Muscle layer of duodenum (tissue), 2 donors: ENCODE measurements around the gene SPACA9.

Experiments
- H3K27ac ChIP-seq: one replicate; pipeline ENCODE4 v1.7.0; 2013; ENCODE audit warnings: mild to moderate bottlenecking, low read length
- H3K27me3 ChIP-seq: one replicate; pipeline ENCODE4 v1.7.0; 2013; ENCODE audit warnings: low read depth, mild to moderate bottlenecking, control low read depth, low read length
- H3K36me3 ChIP-seq, 2 donors: one replicate each; pipeline ENCODE4 v1.7.0; 2013; ENCODE audit warnings: low read length in 2 of 2, control low read depth in 1 of 2, mild to moderate bottlenecking in 1 of 2; ENCODE audit not compliant: insufficient read depth in 2 of 2, control insufficient read depth in 1 of 2
- H3K4me1 ChIP-seq, 2 donors: one replicate each; pipeline ENCODE4 v1.7.0; 2013; ENCODE audit warnings: low read length in 2 of 2, mild to moderate bottlenecking in 2 of 2, control low read depth in 1 of 2, moderate library complexity in 1 of 2; ENCODE audit not compliant: insufficient read depth in 2 of 2, control insufficient read depth in 1 of 2
- H3K4me3 ChIP-seq, 2 donors: one replicate each; pipeline ENCODE4 v1.7.0; 2013; ENCODE audit warnings: low read length in 2 of 2, low read depth in 1 of 2, mild to moderate bottlenecking in 1 of 2
- H3K9me3 ChIP-seq, 2 donors: one replicate each; pipeline ENCODE4 v1.7.0; 2013; ENCODE audit warnings: low read length in 2 of 2, control low read depth in 1 of 2, mild to moderate bottlenecking in 1 of 2; ENCODE audit not compliant: control insufficient read depth in 1 of 2
- donor health status: healthy.

Gene SPACA9

DNA sequence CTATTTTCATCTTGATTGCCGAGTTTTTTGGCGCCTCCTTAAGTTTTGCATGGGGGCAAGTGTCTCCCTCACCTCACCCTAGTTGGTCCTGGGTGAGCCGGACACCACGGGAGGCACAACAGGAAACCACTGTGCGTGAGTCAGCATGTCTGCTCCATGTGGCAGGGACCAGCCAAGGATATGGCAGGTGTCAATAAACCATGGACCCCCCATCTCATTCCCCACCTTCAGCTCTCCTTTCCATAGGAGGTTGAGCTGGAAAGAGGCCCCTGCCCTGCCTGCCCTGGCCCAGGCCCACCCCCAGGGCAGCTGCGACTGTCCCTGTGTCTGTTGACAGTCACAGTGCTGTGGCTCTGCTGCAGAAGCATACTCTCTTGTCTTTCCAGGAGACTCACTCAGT, 3.1 kb downstream of the SPACA9 start:
- no peak overlapping the region for H3K27ac ChIP-seq
- H3K9me3 ChIP-seq = no peaks in the 10 kb centered on the region
- peaks cover 0 to 15% of the 10 kb centered on the region in 2 donors for H3K4me1 ChIP-seq
- H3K36me3 ChIP-seq = peaks cover 0 to 13% of the 10 kb centered on the region in 2 donors
- H3K27me3 ChIP-seq = no peaks in the 10 kb centered on the region
- H3K4me3 ChIP-seq = no peak overlapping the region

DNA sequence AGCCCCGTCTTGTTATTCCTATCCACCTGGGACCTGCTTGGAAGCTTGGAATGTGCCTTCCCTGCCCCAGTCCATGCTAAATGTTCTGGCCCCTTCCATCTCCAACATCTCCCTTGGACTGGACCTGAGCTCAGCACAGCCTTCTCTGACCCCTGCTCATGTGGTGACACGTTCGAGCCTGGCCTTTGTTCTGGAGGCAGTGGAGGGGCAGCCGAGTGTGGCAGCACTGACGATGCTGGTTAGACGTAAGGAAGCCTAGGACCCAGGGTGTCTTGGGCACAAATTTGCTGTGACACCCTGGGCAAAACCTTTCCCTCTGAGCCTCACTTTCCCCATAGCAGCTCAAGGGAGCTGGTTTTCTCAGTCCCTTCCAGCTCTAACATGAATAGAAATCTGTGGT, 3.9 kb downstream of the SPACA9 start:
- H3K36me3 ChIP-seq = peaks cover 2 to 13% of the 10 kb centered on the region in 2 donors
- no peak overlapping the region for H3K27ac ChIP-seq
- no peak overlapping the region for H3K4me3 ChIP-seq
- H3K27me3 ChIP-seq = no peaks in the 10 kb centered on the region
- H3K4me1 ChIP-seq = peaks cover 0 to 9% of the 10 kb centered on the region in 2 donors
- no peaks in the 10 kb centered on the region for H3K9me3 ChIP-seq

DNA sequence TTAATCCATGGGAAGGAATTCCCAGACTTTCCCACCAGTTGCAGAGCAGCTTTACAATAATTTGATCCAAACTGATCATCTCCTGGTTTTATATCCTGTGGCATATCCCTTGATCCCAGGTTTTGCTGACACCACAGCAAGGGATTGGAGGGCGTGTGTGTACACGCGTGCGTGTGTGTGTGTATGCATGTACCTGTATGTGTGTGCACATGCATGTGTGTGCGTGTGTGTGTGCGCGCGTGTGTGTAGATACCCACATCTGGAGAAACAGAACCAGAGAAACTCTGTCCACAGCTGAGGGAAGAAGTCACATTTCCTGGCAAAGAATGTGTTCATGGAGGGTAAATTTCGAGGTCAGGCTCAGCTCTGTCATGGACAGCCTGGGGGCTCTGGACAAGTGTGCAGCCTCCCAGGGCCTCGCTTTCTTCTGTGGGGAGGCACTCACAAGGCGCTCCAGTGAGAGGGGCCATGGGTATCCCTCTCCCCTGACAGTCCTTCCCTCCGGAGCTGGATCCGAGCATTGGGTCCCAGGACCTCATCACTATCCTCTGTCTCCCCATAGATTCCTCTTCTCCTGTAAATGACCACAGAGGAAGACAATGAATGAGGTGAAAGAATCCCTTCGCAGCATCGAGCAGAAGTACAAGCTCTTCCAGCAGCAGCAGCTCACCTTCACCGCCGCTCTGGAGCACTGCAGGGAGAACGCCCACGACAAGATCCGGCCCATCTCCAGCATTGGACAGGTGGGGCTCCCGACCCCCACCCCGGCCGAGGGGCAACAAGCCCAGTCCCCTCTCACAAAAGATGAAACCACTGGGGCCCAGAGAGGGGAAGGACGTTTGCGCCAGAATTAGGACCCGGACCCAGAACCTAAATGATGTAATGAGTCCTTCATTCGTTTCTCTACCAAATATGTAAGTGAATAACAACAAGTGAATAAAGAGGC, 4.9 kb downstream of the SPACA9 start:
- Histone ChIP-seq H3K4me3 (no peak overlapping the region), H3K36me3 (peaks cover 4 to 21% of the 10 kb centered on the region in 2 donors), H3K9me3 (no peaks in the 10 kb centered on the region)

DNA sequence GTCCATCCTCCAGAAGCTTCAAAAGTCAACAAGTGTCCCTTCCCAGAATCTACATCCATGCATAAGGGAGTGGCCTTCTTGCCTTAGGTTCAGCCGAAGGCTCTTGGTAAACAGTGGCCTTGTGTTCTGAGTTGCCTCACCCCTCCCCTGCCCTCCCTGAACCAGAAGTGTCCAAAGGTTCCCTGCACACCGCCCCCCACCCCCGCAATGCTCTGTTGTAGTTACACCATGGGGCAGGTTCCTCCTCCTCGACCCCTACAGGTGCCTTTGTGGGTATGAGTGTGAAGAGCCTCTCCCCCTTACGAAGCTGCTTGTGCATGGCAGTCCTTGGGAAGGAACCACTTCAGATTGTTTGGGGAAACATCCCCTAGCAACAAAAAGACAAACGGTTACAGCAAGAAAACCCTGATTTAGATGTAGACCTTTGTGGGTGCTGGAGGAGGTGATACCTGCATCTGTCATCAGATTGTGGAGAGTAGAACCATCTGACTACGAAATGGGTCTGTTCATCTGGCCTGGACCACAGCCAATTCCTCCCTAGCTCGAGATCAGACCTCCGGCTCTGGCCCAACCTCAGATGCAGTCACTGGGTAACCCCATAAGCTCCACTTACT, 7.1 kb downstream of the SPACA9 start:
- no peaks in the 10 kb centered on the region for H3K27me3 ChIP-seq
- no peaks in the 10 kb centered on the region for H3K4me1 ChIP-seq
- H3K9me3 ChIP-seq = no peaks in the 10 kb centered on the region
- H3K4me3 ChIP-seq = no peak overlapping the region
- no peak overlapping the region for H3K27ac ChIP-seq
- peaks cover 4 to 21% of the 10 kb centered on the region in 2 donors for H3K36me3 ChIP-seq

More for the DNA sequence above, 4.9 kb downstream of the SPACA9 start:
- no peaks in the 10 kb centered on the region for H3K27me3 ChIP-seq
- H3K27ac ChIP-seq = no peak overlapping the region
- peaks cover 0 to 8% of the 10 kb centered on the region in 2 donors for H3K4me1 ChIP-seq

DNA sequence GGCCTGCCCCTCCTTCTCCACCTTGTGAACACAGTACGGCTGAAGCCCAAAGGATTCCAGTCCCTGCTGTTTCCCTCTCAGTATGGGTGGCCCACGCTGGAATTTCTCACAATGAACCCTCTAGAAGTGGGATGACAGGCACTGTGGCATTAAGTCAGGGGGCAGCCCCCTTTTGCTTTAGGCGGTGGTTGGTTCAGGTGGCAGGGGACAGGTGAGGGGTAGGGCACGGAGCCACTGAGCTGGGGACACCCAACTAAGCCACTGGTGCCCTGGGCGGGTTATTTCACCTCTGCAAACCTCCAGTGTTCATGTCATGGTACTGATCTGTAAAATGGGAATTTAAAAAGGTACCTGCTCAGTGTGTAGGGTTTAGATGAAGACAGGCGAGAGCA, 7.6 kb downstream of the SPACA9 start:
- no peaks in the 10 kb centered on the region for H3K9me3 ChIP-seq
- peaks cover 4 to 21% of the 10 kb centered on the region in 2 donors for H3K36me3 ChIP-seq
- no peak overlapping the region for H3K27ac ChIP-seq
- no peaks in the 10 kb centered on the region for H3K27me3 ChIP-seq
- H3K4me3 ChIP-seq = no peak overlapping the region
- no peaks in the 10 kb centered on the region for H3K4me1 ChIP-seq

DNA sequence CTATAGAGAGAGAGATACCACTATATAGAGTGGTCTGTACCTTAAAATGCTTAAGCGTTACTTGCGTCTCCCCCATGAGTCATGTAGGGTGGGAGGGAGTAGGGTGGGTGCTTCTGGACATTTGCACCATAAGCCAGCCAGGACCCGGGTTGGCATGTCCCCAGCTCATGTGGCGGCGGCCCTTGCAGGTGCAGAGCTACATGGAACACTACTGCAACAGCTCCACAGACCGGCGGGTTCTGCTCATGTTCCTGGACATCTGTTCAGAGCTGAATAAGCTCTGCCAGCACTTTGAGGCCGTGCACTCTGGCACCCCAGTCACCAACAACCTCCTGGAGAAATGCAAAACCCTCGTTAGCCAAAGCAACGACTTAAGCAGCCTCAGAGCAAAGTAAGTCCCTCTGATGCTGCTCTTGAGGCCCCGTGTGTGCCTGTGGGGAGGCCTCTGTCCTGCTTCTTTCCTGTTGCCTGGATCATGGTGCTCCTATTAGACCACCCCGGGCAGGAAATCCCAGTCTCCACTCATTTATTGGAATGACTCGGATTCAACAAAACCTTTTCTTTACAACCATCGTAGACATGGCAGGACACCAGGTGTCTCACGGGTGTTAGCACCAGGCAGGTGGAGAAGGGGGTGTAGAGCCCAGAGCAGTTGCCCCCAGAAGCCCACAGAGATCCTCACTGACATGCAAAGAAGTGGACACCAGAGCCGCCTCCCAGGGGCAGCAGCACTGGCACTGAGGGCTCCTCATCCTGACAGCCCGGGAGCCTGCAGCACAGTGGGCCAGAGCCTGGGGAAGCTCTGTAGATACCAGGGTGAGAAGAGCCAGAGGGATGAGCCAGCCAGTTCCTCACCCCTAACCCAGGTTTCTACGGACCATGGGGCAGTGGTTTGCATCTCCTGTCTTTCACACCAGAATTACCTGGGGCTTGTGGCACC, 8.8 kb downstream of the SPACA9 start:
- Histone ChIP-seq H3K27me3 (no peaks in the 10 kb centered on the region), H3K9me3 (no peaks in the 10 kb centered on the region), H3K27ac (no peak overlapping the region), H3K4me1 (no peaks in the 10 kb centered on the region), H3K36me3 (peaks cover 6 to 25% of the 10 kb centered on the region in 2 donors), H3K4me3 (no peak overlapping the region)

DNA sequence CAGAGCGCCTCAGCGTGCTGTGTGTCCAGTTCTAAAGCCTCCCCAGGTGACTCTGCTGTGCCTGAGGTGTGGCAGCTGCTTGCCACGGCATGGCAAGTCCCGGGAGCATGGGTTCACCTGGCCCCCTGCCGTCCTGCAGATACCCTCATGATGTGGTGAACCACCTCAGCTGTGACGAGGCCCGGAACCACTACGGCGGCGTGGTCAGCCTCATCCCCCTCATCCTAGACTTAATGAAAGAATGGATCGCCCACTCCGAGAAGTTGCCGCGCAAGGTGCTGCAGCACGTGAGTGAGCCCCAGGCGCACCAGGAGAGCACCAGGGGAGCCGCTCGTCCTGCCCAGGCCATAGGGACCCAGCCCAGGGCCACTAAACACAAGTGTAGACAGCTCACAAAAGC, 9.5 kb downstream of the SPACA9 start:
- Histone ChIP-seq H3K27ac (no peak overlapping the region), H3K36me3 (peaks cover 13 to 32% of the 10 kb centered on the region in 2 donors)

DNA sequence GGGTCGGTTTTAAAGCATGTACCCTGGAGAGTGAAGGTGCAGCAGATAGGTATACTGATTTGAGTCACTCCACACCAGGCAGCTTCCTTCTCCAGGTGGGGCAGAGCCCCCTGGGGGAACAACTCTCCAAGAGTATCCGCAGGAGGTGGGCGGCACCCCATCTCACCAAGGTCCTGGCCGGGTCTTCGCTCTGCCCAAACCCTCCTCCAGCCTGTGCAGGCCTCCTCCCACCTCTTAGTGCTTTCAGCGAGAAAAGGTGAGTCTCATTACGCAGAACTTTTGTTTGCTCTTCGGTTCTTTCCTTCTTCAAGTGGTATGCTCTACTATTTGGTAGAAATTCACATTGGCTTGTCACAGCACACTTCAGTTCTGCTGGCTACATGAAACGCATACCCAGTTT, 13.7 kb downstream of the SPACA9 start:
- Histone ChIP-seq H3K4me3 (no peak overlapping the region), H3K27ac (no peak overlapping the region), H3K9me3 (no peaks in the 10 kb centered on the region), H3K27me3 (no peaks in the 10 kb centered on the region), H3K4me1 (no peaks in the 10 kb centered on the region), H3K36me3 (peaks cover 36 to 51% of the 10 kb centered on the region in 2 donors)

More for the DNA sequence above, 9.5 kb downstream of the SPACA9 start:
- no peak overlapping the region for H3K4me3 ChIP-seq
- H3K4me1 ChIP-seq = no peaks in the 10 kb centered on the region
- no peaks in the 10 kb centered on the region for H3K27me3 ChIP-seq
- H3K9me3 ChIP-seq = no peaks in the 10 kb centered on the region

DNA sequence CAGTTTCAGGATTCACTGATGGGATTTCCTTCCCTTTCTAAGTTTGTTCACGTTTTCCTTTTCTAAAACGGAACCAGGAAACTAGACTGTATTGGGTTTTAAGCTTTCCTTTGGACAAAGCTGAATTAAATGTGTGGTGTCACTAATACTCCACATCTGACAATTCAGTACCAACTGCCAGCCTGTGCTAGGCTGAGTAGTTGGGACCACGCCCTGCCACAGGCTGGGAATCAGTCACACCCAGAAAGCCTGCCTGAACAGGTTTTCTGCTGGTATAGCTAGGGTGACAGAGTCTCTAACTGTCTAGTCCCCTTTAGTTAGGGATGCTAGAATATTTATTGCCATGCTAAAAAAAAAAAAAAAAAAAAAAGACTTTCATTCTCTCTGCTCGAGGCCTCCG, 15.6 kb downstream of the SPACA9 start:
- no peaks in the 10 kb centered on the region for H3K27me3 ChIP-seq
- H3K4me3 ChIP-seq = no peak overlapping the region
- H3K4me1 ChIP-seq = no peaks in the 10 kb centered on the region
- no peaks in the 10 kb centered on the region for H3K9me3 ChIP-seq
- no peak overlapping the region for H3K27ac ChIP-seq
- peaks cover 44 to 63% of the 10 kb centered on the region in 2 donors for H3K36me3 ChIP-seq

DNA sequence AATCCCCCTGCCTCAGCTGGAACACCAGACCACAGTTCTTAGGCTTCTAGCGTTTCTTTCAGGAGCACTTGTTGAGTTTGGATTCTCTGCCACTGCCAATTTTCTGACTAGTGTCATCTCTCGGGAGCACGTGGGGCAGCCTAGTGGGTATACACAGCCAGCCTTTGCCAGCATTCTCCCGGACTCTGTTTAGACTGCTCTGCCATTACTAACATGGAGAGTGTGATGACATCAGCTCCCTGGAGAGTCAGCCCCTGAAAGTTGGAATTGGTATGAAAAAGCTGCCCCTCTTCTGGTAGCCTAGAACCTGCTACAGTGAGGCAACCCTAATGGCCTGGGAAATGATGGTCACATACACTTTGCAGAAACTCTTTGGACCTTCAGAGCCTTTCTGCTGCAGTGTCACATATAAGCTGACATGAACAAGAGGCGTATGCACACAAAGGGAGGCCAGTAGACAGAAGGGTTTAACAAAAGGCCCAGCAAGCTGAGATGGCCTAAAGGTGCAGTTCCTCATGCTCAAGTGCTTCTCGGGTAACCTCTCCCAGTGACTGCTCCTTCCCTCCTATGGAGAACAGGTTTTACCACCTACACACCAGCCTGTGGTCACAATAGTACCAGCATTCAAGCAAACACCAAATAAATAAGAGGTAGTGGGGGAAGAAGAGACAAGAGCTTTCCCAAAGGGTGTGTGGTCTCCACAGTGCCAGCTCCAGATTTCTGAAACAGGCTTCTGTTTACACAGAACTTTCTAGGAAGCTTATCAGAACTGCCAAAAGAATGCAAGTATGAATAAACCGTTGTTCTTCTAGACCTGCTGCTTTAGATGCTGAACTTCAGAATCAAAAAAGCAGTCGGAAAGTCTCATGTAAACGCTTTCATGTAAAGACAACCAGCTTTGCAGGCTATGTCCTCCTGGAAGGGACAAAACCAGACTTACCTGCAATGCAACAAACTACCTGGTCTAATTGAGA, 16.5 kb downstream of the SPACA9 start:
- H3K9me3 ChIP-seq = no peaks in the 10 kb centered on the region
- H3K27me3 ChIP-seq = no peaks in the 10 kb centered on the region
- H3K4me3 ChIP-seq = no peak overlapping the region
- H3K4me1 ChIP-seq = no peaks in the 10 kb centered on the region
- H3K36me3 ChIP-seq = peaks cover 52 to 71% of the 10 kb centered on the region in 2 donors
- H3K27ac ChIP-seq = no peak overlapping the region
